ENCODE results near the gene RUNDC3A.

Gene RUNDC3A

DNA sequence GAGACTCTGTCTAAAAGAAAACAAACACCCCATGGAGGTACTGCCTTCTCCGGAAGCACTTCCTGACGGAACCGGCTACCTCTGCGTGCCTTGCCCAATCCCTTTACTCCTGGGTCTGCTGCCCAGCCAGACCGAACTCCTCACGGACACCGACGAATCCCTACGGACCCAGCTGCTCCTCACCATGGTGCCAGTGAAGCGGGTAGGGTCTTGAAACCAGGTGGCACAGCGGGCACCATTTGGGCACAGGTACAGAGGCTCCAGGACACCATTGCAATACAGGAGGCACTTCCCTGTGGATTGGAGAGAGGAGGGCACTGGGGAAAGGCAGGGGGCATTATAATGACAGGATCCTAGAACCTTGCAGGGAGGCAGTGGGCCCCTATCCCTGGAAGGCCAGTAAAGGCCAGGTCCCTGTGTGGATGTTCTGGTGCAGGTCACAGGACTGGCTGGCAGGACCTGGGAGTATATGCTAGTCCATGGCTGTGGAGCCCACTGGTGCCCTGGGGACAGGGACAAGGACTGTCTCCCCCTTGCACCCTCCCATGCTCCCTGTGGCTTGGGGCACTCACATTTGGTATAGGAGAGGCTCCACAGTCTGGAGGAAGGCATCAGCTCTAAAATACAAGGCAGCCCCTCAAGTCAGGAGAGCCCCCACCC lies 14.0 kb downstream of the RUNDC3A start:
- no peak for DNase-seq (ENCODE audit: extremely low read depth, insufficient read length)
- H3K4me3 ChIP-seq (replicated peaks; ENCODE audit: low read depth, low read length): no peak overlapping the region
- no peaks in the 10 kb centered on the region for H3K27me3 ChIP-seq (replicated peaks; ENCODE audit: control insufficient read depth, insufficient read depth, low read length)
- H3K36me3 ChIP-seq (ENCODE audit: control insufficient read depth, insufficient read depth, low read length): peaks cover 28% of the 10 kb centered on the region
- TF ChIP-seq, protein P1, sequence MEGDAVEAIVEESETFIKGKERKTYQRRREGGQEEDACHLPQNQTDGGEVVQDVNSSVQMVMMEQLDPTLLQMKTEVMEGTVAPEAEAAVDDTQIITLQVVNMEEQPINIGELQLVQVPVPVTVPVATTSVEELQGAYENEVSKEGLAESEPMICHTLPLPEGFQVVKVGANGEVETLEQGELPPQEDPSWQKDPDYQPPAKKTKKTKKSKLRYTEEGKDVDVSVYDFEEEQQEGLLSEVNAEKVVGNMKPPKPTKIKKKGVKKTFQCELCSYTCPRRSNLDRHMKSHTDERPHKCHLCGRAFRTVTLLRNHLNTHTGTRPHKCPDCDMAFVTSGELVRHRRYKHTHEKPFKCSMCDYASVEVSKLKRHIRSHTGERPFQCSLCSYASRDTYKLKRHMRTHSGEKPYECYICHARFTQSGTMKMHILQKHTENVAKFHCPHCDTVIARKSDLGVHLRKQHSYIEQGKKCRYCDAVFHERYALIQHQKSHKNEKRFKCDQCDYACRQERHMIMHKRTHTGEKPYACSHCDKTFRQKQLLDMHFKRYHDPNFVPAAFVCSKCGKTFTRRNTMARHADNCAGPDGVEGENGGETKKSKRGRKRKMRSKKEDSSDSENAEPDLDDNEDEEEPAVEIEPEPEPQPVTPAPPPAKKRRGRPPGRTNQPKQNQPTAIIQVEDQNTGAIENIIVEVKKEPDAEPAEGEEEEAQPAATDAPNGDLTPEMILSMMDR (IDR thresholded peaks at IDR 0.05; ENCODE audit: insufficient read depth, low read length, poor library complexity, severe bottlenecking): no peak

DNA sequence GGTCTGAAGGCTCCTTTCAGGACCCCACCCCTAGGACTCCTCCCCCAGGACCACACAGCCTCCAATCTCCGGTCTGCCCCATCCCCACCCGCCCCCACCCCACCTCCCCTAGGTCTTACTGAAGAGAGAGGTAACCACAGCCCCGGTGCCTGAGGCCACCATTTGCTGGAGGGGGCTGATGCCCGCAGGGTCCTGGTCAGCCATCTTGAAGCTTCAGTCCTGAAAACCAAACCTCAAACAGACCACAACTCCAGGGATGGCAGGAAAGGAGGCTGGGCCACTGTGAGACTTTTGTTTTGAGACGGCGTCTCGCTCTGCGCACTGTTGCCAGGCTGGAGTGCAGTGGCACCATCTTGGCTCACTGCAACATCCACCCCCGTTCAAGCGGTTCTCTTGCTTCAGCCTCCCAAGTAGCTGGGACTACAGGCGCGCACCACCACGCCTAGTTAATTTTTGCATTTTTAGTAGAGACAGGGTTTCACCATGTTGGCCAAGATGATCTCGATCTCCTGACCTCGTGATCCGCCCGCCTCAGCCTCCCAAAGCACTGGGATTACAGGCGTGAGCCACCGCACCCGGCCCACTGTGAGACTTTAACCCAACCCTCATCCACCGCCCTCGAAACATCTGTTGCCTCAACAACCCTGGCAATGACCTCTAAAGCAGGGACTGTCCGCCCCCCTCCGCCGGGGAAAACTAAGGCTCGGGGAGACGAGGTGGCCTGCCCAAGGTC lies 15.1 kb downstream of the RUNDC3A start:
- no peak for DNase-seq (ENCODE audit: extremely low read depth, insufficient read length)
- TF ChIP-seq, protein P1 (IDR thresholded peaks at IDR 0.05; ENCODE audit: insufficient read depth, low read length, poor library complexity, severe bottlenecking): no peak
- Histone ChIP-seq H3K4me3 (replicated peaks; ENCODE audit: low read depth, low read length) (peak overlapping the region; percentile 90), H3K27me3 (replicated peaks; ENCODE audit: control insufficient read depth, insufficient read depth, low read length) (no peaks in the 10 kb centered on the region), H3K36me3 (ENCODE audit: control insufficient read depth, insufficient read depth, low read length) (peaks cover 28% of the 10 kb centered on the region)

DNA sequence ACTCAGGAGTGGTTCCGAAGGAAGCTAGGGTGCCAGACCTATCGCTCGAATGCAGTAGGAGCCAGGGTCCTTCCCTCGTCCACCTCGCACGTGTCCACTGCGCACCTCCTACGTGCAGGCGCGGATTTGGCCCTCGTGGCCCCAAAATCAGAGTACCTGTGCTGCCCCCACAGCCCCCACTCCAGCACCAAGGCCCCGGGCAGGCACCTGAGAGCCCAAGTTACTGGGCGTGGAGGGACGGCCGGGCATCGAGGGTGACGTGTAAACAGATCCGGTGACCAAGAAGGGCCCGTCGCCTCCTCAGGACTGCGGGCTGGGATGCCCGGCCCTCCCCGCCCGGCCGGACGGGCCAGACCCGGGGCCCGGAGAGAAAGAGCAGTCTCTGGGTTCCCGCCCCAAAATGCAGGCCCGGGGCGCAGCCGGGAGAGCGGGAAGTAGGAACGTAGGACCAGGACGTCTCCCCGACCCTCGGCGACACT lies 15.7 kb downstream of the RUNDC3A start:
- TF ChIP-seq, protein P1 (IDR thresholded peaks at IDR 0.05; ENCODE audit: insufficient read depth, low read length, poor library complexity, severe bottlenecking): no peak
- peaks cover 28% of the 10 kb centered on the region for H3K36me3 ChIP-seq (ENCODE audit: control insufficient read depth, insufficient read depth, low read length)
- no peaks in the 10 kb centered on the region for H3K27me3 ChIP-seq (replicated peaks; ENCODE audit: control insufficient read depth, insufficient read depth, low read length)
- no peak for DNase-seq (ENCODE audit: extremely low read depth, insufficient read length)
- peak overlapping the region; percentile 90 for H3K4me3 ChIP-seq (replicated peaks; ENCODE audit: low read depth, low read length)

GRCh38 chr17:44324571-44325275 lies 16.3 kb downstream of the RUNDC3A start, which contains the start of gene SLC25A39:
TSS of gene SLC25A39 (minus strand) at chr17:44324823. CDS start at chr17:44323562, 1,261 bp downstream.
- Histone ChIP-seq H3K36me3 (ENCODE audit: control insufficient read depth, insufficient read depth, low read length) (peaks cover 25% of the 10 kb centered on the region), H3K4me3 (replicated peaks; ENCODE audit: low read depth, low read length) (peak within 1 kb of the TSS; percentile 90), H3K27me3 (replicated peaks; ENCODE audit: control insufficient read depth, insufficient read depth, low read length) (no peaks in the 10 kb centered on the region)
- peak; percentile 98 for DNase-seq (ENCODE audit: extremely low read depth, insufficient read length)
- TF ChIP-seq, protein P1 (IDR thresholded peaks at IDR 0.05; ENCODE audit: insufficient read depth, low read length, poor library complexity, severe bottlenecking): no peak

DNA sequence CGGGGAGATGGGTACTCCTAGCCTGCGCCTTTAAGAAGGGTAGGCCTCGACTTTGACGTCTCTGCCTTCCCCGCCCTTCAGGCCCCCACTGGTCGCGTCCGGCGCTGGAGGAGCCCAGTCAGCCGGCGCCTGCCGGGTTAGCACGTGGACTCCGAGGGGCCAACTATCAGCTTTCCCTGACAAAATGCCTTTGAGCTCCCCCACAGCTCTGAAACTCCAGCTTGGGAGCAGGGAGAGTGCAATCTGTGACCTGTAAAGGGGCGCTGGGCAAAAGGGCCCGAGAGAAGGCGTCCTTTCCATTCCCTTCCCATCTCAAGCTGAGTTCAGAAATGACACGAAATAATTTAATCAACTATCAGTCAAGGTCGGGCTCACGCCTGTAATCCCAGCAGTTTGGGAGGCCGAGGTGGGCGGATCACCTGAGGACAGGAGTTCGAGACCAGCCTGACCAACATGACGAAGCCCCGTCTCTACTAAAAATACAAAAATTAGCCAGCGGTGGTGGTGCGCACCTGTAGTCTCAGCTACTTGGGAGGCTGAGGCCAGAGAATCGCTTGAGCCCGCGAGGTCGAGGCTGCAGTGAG lies 18.6 kb downstream of the RUNDC3A start:
- peak overlapping the region; percentile 47 for H3K4me3 ChIP-seq (replicated peaks; ENCODE audit: low read depth, low read length)
- H3K27me3 ChIP-seq (replicated peaks; ENCODE audit: control insufficient read depth, insufficient read depth, low read length): no peaks in the 10 kb centered on the region
- DNase-seq (ENCODE audit: extremely low read depth, insufficient read length): peak; percentile 95
- TF ChIP-seq, protein P1 (IDR thresholded peaks at IDR 0.05; ENCODE audit: insufficient read depth, low read length, poor library complexity, severe bottlenecking): no peak
- peaks cover 6% of the 10 kb centered on the region for H3K36me3 ChIP-seq (ENCODE audit: control insufficient read depth, insufficient read depth, low read length)
